GM23338 (cell line): ENCODE measurements around the gene MGME1.

Experiments
- CREB1 ChIP-seq: fragments of 250-450 bp; sonication (Bioruptor Pico); IDR thresholded peaks from 2 replicates; pipeline ENCODE4 v1.5.0; 2020; ENCODE audit warnings: low read depth, mild to moderate bottlenecking, moderate library complexity
- EZH2phosphoT487 ChIP-seq: fragments of 200-600 bp; sonication (generic); IDR thresholded peaks from one replicate; pipeline ENCODE4 v1.8.1; 2018; ENCODE audit warnings: antibody characterized with exemption; ENCODE audit not compliant: unreplicated experiment
- POLR2AphosphoS5 ChIP-seq: IDR thresholded peaks from 2 replicates; pipeline ENCODE4 v1.6.1; 2016; ENCODE audit warnings: antibody characterized with exemption, low read depth
- TF ChIP-seq, protein P1 (sequence below), 2 experiments: fragments of 200-600 bp in 1 of 2; sonication (generic) in 1 of 2; conservative IDR thresholded peaks; 2 replicates each; pipeline versions ENCODE4 v1.5.1 to v1.6.1; 2016 to 2017; ENCODE audit warnings: antibody characterized with exemption in 2 of 2, low read depth in 2 of 2, mild to moderate bottlenecking in 2 of 2, moderate library complexity in 1 of 2

DNA sequence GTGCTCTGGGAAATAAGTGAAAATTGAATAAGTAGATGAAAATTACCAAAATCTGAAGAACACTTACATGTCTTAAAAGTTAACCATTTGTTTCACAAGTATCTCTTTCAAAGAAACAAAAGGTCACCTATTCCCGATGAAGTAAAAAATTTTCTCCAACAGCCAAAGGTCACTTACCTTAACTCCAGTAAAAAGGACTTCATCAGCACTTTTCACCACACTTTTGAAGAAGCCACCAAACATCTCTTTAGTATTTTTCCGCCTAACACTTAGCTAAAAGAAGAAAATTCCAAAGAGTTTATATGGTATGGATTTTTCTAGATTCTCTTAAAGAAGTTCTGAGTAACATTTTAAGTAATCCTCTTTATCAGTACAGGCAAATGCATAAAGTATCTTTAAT is 17.5 kb upstream of the MGME1 start:
- TF ChIP-seq, protein P1, sequence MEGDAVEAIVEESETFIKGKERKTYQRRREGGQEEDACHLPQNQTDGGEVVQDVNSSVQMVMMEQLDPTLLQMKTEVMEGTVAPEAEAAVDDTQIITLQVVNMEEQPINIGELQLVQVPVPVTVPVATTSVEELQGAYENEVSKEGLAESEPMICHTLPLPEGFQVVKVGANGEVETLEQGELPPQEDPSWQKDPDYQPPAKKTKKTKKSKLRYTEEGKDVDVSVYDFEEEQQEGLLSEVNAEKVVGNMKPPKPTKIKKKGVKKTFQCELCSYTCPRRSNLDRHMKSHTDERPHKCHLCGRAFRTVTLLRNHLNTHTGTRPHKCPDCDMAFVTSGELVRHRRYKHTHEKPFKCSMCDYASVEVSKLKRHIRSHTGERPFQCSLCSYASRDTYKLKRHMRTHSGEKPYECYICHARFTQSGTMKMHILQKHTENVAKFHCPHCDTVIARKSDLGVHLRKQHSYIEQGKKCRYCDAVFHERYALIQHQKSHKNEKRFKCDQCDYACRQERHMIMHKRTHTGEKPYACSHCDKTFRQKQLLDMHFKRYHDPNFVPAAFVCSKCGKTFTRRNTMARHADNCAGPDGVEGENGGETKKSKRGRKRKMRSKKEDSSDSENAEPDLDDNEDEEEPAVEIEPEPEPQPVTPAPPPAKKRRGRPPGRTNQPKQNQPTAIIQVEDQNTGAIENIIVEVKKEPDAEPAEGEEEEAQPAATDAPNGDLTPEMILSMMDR (conservative IDR thresholded peaks at IDR 0.05; ENCODE audit: low read depth in 2 of 2) = no peak
- TF ChIP-seq CREB1 (CRISPR knock-in tag) (no peak), POLR2AphosphoS5 (no peak), EZH2phosphoT487 (no peak)
